Small intestine (tissue), 7 donors: ENCODE data around the gene ARHGEF19. TPM values are rescaled to one million over a fixed set of nuclear protein-coding genes. Genes with fewer than 3 reads are reported as not detected.

Experiments used
- DNase-seq, 2 donors: peaks; one replicate each; pipeline versions ENCODE4 v3.0.0 to v3.0.0-alpha.2; 2013
- FAIRE-seq: peaks from 2 replicates; lab custom pipeline; 2012; peaks lifted over from hg19 to GRCh38; lab: Jason Lieb, UNC
- H3K27ac ChIP-seq, 3 donors: one replicate each; pipeline ENCODE4 v1.5.1; 2013; ENCODE audit warnings: low read length in 2 of 3, mild to moderate bottlenecking in 2 of 3, control low read depth in 1 of 3, inconsistent platforms in 1 of 3, low read depth in 1 of 3, moderate library complexity in 1 of 3
- H3K27me3 ChIP-seq, 3 donors: one replicate each; pipeline ENCODE4 v1.6.1; 2013; ENCODE audit warnings: low read length in 3 of 3, inconsistent platforms in 1 of 3; ENCODE audit not compliant: control insufficient read depth in 3 of 3, insufficient read depth in 3 of 3
- H3K36me3 ChIP-seq, 3 donors: one replicate each; pipeline ENCODE4 v1.6.1; 2013; ENCODE audit warnings: low read length in 3 of 3, inconsistent platforms in 1 of 3, low read depth in 1 of 3, mild to moderate bottlenecking in 1 of 3, moderate library complexity in 1 of 3; ENCODE audit not compliant: control insufficient read depth in 3 of 3, insufficient read depth in 2 of 3
- H3K4me1 ChIP-seq, 3 donors: one replicate each; pipeline ENCODE4 v1.6.1; 2013; ENCODE audit warnings: low read length in 2 of 3, inconsistent platforms in 1 of 3, low read depth in 1 of 3, mild to moderate bottlenecking in 1 of 3, moderate library complexity in 1 of 3; ENCODE audit not compliant: control insufficient read depth in 3 of 3, insufficient read depth in 2 of 3
- H3K4me3 ChIP-seq, 3 donors: one replicate each; pipeline ENCODE4 v1.5.1; 2013; ENCODE audit warnings: low read length in 3 of 3, control low read depth in 1 of 3, inconsistent platforms in 1 of 3, low read depth in 1 of 3, mild to moderate bottlenecking in 1 of 3, moderate library complexity in 1 of 3
- H3K9me3 ChIP-seq, 2 donors: one replicate each; pipeline ENCODE4 v1.6.1; 2013; ENCODE audit warnings: low read depth in 1 of 2, low read length in 1 of 2; ENCODE audit not compliant: control insufficient read depth in 2 of 2, insufficient read depth in 1 of 2
- WGBS, 3 donors: extraction: QIAGEN DNeasy Blood & Tissue Kit; methylation state at CpG; one replicate each; pipeline ENCODE4 v1.1.7; 2013; 5-methylcytosine and 5-hydroxymethylcytosine counted together
- polyA plus RNA-seq, 4 donors: library from polyadenylated mRNA; stranded (reverse) in 3 of 4; unstranded in 1 of 4; fragments of 200-250 nt in 3 of 4; fragments of 120-200 nt in 1 of 4; gene quantifications; one replicate each; pipeline versions ENCODE4 v1.2.1 to v1.2.3, GENCODE V29; 2013
- donor health status: healthy with polysubstance abuse.
- donor health status: control.
- donor health status: control.
- donor health status: Bipolar disorder and iron deficiency.
- donor health status: healthy.

The ARHGEF19 gene
- polyA plus RNA-seq, 4 donors, result 2.2 to 14.0 (median 7.5) TPM

- Histone ChIP-seq H3K36me3 (no peaks in the 10 kb centered on the region), H3K4me3 (no peak overlapping the region), H3K4me1 (peaks cover 0 to 18% (median 0%) of the 10 kb centered on the region in 3 donors), H3K9me3 (no peaks in the 10 kb centered on the region), H3K27ac (no peak overlapping the region), H3K27me3 (no peaks in the 10 kb centered on the region)
- FAIRE-seq, result no peak
- no peak for DNase-seq
- 78 to 90% (median 80%) methylated on average over 1 of the region's 1 CpG for WGBS, 3 donors
Measured at GRCh38 chr1:16191309-16191708, 21.1 kb downstream of the ARHGEF19 start.

- DNase-seq (no peak), FAIRE-seq (no peak)
- no peak overlapping the region for H3K27ac ChIP-seq
- H3K4me1 ChIP-seq, result peaks cover 0 to 18% (median 0%) of the 10 kb centered on the region in 3 donors
- H3K36me3 ChIP-seq, result no peaks in the 10 kb centered on the region
- H3K27me3 ChIP-seq, result no peaks in the 10 kb centered on the region
- WGBS, 3 donors, result 38 to 60% (median 52%) methylated on average over 9 of the region's 9 CpGs
- no peaks in the 10 kb centered on the region for H3K9me3 ChIP-seq
- H3K4me3 ChIP-seq, result no peak overlapping the region
Measured at GRCh38 chr1:16189921-16190621, 22.4 kb downstream of the ARHGEF19 start.

DNA sequence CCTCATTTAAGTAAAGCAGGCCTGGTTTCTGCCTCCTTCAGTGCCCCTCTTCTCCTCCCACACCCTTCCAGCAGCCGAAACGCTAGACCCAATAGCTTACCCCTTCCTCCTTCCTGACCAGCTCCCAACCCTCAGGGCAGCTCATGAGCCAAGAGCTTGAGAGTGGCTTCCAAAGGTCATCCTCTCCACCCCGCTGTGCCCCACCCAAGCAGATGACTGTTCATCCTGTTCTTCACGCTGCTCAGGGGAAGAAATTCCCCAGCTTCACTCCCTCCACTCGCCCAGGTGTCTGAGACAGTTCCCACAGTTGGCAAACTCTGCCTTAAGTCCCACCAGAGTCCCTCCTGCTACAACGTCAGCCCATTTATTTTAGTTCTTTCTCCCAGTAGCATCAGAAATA, 23.4 kb downstream of the ARHGEF19 start:
- Histone ChIP-seq H3K36me3 (no peaks in the 10 kb centered on the region), H3K4me1 (peaks cover 0 to 18% (median 0%) of the 10 kb centered on the region in 3 donors), H3K27ac (peak overlapping the region; percentile 29 to 88 (median 80)), H3K4me3 (no peak overlapping the region), H3K27me3 (no peaks in the 10 kb centered on the region), H3K9me3 (no peaks in the 10 kb centered on the region)
- 7 to 25% (median 24%) methylated on average over 6 of the region's 6 CpGs for WGBS, 3 donors
- DNase-seq (peak; percentile 82 to 93), FAIRE-seq (no peak)

- no peak for FAIRE-seq
- WGBS, 3 donors, result 5 to 22% (median 11%) methylated on average over 15 of the region's 15 CpGs
- Histone ChIP-seq H3K4me3 (no peak overlapping the region), H3K27me3 (no peaks in the 10 kb centered on the region), H3K36me3 (no peaks in the 10 kb centered on the region), H3K9me3 (no peaks in the 10 kb centered on the region), H3K4me1 (peaks cover 0 to 18% (median 0%) of the 10 kb centered on the region in 3 donors), H3K27ac (peak overlapping the region in 2 of 3 donors; percentile 8 to 78)
- DNase-seq, result peak; percentile 74 to 86
Measured at GRCh38 chr1:16187748-16188401, 24.6 kb downstream of the ARHGEF19 start.

GRCh38 chr1:16186655-16187235, 25.7 kb downstream of the ARHGEF19 start:
- Histone ChIP-seq H3K4me3 (no peak overlapping the region), H3K27me3 (no peaks in the 10 kb centered on the region), H3K27ac (no peak overlapping the region), H3K9me3 (no peaks in the 10 kb centered on the region), H3K4me1 (peaks cover 0 to 26% (median 0%) of the 10 kb centered on the region in 3 donors), H3K36me3 (no peaks in the 10 kb centered on the region)
- DNase-seq, result peak in 1 of 2 donors; percentile 76
- FAIRE-seq, result no peak
- WGBS, 3 donors, result 48 to 73% (median 55%) methylated on average over 9 of the region's 9 CpGs

GRCh38 chr1:16184557-16185303, 27.7 kb downstream of the ARHGEF19 start:
- Histone ChIP-seq H3K27me3 (no peaks in the 10 kb centered on the region), H3K36me3 (no peaks in the 10 kb centered on the region), H3K4me3 (no peak overlapping the region), H3K27ac (peak overlapping the region in 1 of 3 donors; percentile 5), H3K4me1 (peaks cover 0 to 28% (median 0%) of the 10 kb centered on the region in 3 donors), H3K9me3 (no peaks in the 10 kb centered on the region)
- FAIRE-seq (no peak), DNase-seq (no peak)
- WGBS, 3 donors, result 79 to 85% (median 84%) methylated on average over 9 to 10 of the region's 10 CpGs

DNA sequence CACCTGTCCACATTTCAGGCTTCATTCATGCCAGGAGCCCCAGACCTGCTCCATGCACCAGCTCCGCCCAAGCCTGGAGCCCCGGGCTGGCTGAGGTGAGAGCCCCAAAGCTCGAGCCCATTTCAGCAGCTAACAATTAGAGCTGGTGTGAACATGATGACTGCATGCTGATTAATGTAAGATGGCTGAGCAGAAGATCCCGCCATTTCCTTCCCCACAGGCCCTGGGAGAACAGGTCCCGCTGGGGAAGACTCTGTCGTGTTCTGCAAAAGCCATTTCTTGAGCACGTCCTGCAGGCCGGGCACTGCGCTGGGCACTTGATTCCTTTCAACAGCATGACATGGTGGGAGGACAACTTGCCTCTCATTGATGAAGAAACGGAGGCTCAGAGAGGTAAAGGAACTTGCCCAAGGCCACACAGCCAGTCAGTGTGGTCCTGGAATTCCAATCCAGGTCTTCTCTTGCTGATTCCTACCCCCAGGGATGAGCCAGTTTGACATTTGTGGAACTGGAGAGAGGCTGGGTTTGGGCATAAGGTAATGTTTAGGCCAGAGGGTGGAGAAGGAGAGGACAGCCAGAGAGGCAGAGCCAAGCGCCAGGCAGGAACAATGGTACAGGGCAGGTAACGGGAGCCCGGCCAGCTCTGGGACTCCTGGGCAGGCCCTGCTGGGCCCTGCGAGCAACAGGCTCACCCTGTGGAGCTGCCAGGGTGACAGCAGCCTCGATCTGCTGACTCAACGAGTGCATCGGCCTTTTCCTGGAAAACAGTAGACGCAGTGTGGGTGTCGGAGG, 28.5 kb downstream of the ARHGEF19 start:
- FAIRE-seq, result no peak
- WGBS, 3 donors, result 70 to 82% (median 77%) methylated on average over 19 of the region's 19 CpGs
- Histone ChIP-seq H3K27me3 (no peaks in the 10 kb centered on the region), H3K27ac (no peak overlapping the region), H3K4me1 (peaks cover 0 to 26% (median 0%) of the 10 kb centered on the region in 3 donors), H3K4me3 (no peak overlapping the region), H3K36me3 (no peaks in the 10 kb centered on the region), H3K9me3 (no peaks in the 10 kb centered on the region)
- no peak for DNase-seq
